Erythroblast (primary cell): Measurements from ENCODE around the gene MTX1.
A peak's percentile ranks its signal among the peaks of the same experiment; 100 is the strongest.

Experiments
- GATA1 ChIP-seq: IDR thresholded peaks from 2 replicates; pipeline ENCODE4 v1.6.1; 2011; ENCODE audit warnings: low read depth, mild to moderate bottlenecking, control low read depth, low read length, moderate library complexity
- POLR2A ChIP-seq: IDR thresholded peaks from 2 replicates; pipeline ENCODE4 v1.6.1; 2011; ENCODE audit warnings: mild to moderate bottlenecking, low read length

DNA sequence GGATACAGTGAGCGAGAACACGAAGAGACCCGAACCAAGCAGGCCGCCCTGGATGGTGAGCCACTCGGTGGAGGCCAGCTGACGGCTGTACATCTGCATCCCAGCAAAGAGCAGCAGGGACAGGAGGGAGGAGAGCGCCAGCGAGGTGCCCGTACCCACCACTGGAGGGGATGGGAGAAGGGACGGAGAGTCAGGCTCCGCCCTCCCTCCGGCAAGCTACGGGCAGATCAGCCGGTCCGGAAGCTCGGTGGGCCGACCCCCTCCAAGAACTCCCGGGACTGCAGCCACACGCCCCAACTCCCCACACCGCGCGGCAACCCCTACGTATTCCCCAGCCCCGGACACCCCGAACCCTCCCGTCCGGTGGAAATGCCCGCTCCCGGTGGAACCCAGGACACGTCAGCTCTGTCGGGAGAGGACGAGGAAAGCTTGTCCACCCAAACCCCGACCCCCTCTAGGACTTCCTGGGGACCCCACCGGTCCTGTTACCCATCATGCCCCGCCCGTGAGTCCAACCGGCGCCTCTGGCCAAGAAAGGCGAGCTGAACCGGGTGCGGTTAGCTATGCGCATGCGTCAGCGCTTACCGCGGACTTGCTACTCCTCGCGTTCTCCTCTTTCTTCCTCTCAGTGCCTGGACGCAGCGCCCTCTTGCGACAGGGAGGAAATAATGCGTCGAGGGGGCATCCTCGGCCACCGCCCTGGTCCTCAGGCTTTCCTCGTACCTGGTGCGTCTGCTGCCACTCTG, 35.6 kb upstream of the MTX1 start, which contains the start of gene KRTCAP2:
- TF ChIP-seq POLR2A = peak; percentile 92
- no peak for TF ChIP-seq GATA1
